HepG2 (cell line): ENCODE results near the gene GGT7. TPM values are rescaled to one million over a fixed set of nuclear protein-coding genes. Genes with fewer than 3 reads are reported as not detected.

Experiments
- AKNA ChIP-seq: sonication (generic); formaldehyde crosslinking; IDR thresholded peaks from 2 replicates; pipeline ENCODE4 v1.4.0; 2020; ENCODE audit warnings: missing genetic modification reagents, borderline replicate concordance
- ATM ChIP-seq: fragments of 450-650 bp; IDR thresholded peaks from 2 replicates; pipeline ENCODE4 v1.7.1; 2017; ENCODE audit warnings: mild to moderate bottlenecking, borderline replicate concordance
- BCLAF1 ChIP-seq: fragments of 450-650 bp; IDR thresholded peaks from 2 replicates; pipeline ENCODE4 v1.6.1; 2017; ENCODE audit warnings: mild to moderate bottlenecking
- CEBPG ChIP-seq: IDR thresholded peaks from 2 replicates; pipeline ENCODE4 v1.6.1; 2016
- ETV6 ChIP-seq: sonication (generic); formaldehyde crosslinking; conservative IDR thresholded peaks from 2 replicates; pipeline ENCODE4 v1.4.0; 2020; ENCODE audit warnings: missing genetic modification reagents
- FIP1L1 ChIP-seq: fragments of 200-400 bp; formaldehyde crosslinking; IDR thresholded peaks from 2 replicates; pipeline ENCODE4 v1.6.1; 2018; ENCODE audit warnings: low read depth, mild to moderate bottlenecking, low read length, moderate library complexity, borderline replicate concordance; ENCODE audit not compliant: insufficient read depth
- MTA1 ChIP-seq: sonication (generic); formaldehyde crosslinking; IDR thresholded peaks from 2 replicates; pipeline ENCODE4 v1.4.0; 2020; ENCODE audit warnings: missing genetic modification reagents, mild to moderate bottlenecking, borderline replicate concordance
- NFRKB ChIP-seq: fragments of 450-650 bp; IDR thresholded peaks from 2 replicates; pipeline ENCODE4 v1.6.1; 2017
- POLR2G ChIP-seq: fragments of 200-400 bp; formaldehyde crosslinking; IDR thresholded peaks from 2 replicates; pipeline ENCODE4 v1.6.1; 2018; ENCODE audit warnings: mild to moderate bottlenecking, low read depth, low read length, moderate library complexity
- SALL1 ChIP-seq: sonication (generic); formaldehyde crosslinking; IDR thresholded peaks from 2 replicates; pipeline ENCODE4 v1.8.0; 2022; ENCODE audit warnings: mild to moderate bottlenecking, missing genetic modification reagents
- SP1 ChIP-seq, 2 experiments: fragments of 450-650 bp in 1 of 2; sonication (generic) in 1 of 2; formaldehyde crosslinking in 1 of 2; IDR thresholded peaks; 2 replicates each; pipeline versions ENCODE4 v1.4.0 to v1.6.1; 2016 to 2020; ENCODE audit warnings: missing genetic modification reagents in 1 of 2
- TOPORS ChIP-seq: sonication (generic); formaldehyde crosslinking; IDR thresholded peaks from 2 replicates; pipeline ENCODE4 v1.8.0; 2023; ENCODE audit warnings: mild to moderate bottlenecking, missing genetic modification reagents
- U2AF1 ChIP-seq: fragments of 200-400 bp; formaldehyde crosslinking; optimal IDR thresholded peaks from 2 replicates; pipeline ENCODE3; 2017; ENCODE audit warnings: mild to moderate bottlenecking, low read depth, low read length
- U2AF2 ChIP-seq: fragments of 200-400 bp; formaldehyde crosslinking; IDR thresholded peaks from 2 replicates; pipeline ENCODE4 v1.6.1; 2017; ENCODE audit warnings: low read depth, mild to moderate bottlenecking, low read length
- ZBTB44 ChIP-seq: sonication (generic); formaldehyde crosslinking; IDR thresholded peaks from 2 replicates; pipeline ENCODE4 v1.4.0; 2020; ENCODE audit warnings: missing genetic modification reagents
- ZMYM3 ChIP-seq: sonication (generic); formaldehyde crosslinking; IDR thresholded peaks from 2 replicates; pipeline ENCODE4 v1.5.1; 2020; ENCODE audit warnings: mild to moderate bottlenecking, missing genetic modification reagents
- ZNF549 ChIP-seq: sonication (generic); formaldehyde crosslinking; IDR thresholded peaks from 2 replicates; pipeline ENCODE4 v1.5.0; 2020; ENCODE audit warnings: missing genetic modification reagents
- ZNF597 ChIP-seq: sonication (generic); formaldehyde crosslinking; IDR thresholded peaks from 2 replicates; pipeline ENCODE4 v1.5.0; 2020; ENCODE audit warnings: missing genetic modification reagents
- ZNF777 ChIP-seq: sonication (generic); formaldehyde crosslinking; IDR thresholded peaks from 2 replicates; pipeline ENCODE4 v1.4.0; 2020; ENCODE audit warnings: missing genetic modification reagents
- polyA plus RNA-seq, 8 experiments: library from polyadenylated mRNA; depleted of rRNA in 3 of 8; stranded (reverse) in 7 of 8; unstranded in 1 of 8; fragments of >200 nt; fragmentation: Illumina TruSeq in 4 of 8; extraction: Trizol in 4 of 8; gene quantifications; 2 replicates each; pipeline versions ENCODE4 v1.2.1 to v1.2.3, GENCODE V29; 2011 to 2016; ENCODE audit warnings: low read depth in 4 of 8, missing spikeins in 1 of 8, mixed read lengths in 1 of 8; ENCODE audit not compliant: insufficient read depth in 1 of 8
- total RNA-seq, 5 experiments: library from RNA; depleted of rRNA; stranded (reverse); fragments of >200 nt; fragmentation: Illumina TruSeq; extraction: Trizol; gene quantifications; 2 replicates each; pipeline ENCODE4 v1.2.3, GENCODE V29; 2016; ENCODE audit warnings: low read depth in 1 of 5

GGT7 gene
- total and polyA plus RNA-seq, 2 of the 13 experiments (the other 11 are each of a cell fraction or from before 2014, with no cell fraction given) = 6.6 to 23.0 TPM

- TF ChIP-seq AKNA (no peak), POLR2G (peak; percentile 88), FIP1L1 (no peak), ZBTB44 (CRISPR knock-in tag) (no peak), TOPORS (CRISPR knock-in tag) (no peak), ZNF549 (no peak), CEBPG (CRISPR knock-in tag) (0 out of 2 replicates have a peak, but pooled peaks have one; percentile 4), SP1 (IDR thresholded peaks at IDR 0.05) (no peak), SP1 (CRISPR knock-in tag; IDR thresholded peaks at IDR 0.05) (peak; percentile 82), ATM (no peak), MTA1 (no peak), ZMYM3 (CRISPR knock-in tag) (peak; percentile 99), ZNF597 (CRISPR knock-in tag) (no peak), SALL1 (CRISPR knock-in tag) (no peak), ZNF777 (CRISPR knock-in tag) (peak; percentile 71; the same call in 1 of the 2 replicates), U2AF2 (no peak), BCLAF1 (no peak), ETV6 (CRISPR knock-in tag) (peak; percentile 42; the same call in 1 of the 2 replicates), NFRKB (no peak), U2AF1 (no peak)
These were observed 46.9 kb downstream of the GGT7 start, which contains the start of gene NCOA6 (continued) for GRCh38 chr20:34825530-34826362.
